GM12872 (cell line): ENCODE results near the gene ANXA6.

Experiments used
- CTCF ChIP-seq: IDR thresholded peaks from 3 replicates; pipeline ENCODE4 v1.5.1; 2011; ENCODE audit warnings: low read depth, mild to moderate bottlenecking, low read length, moderate library complexity; ENCODE audit not compliant: insufficient read depth

Gene ANXA6

DNA sequence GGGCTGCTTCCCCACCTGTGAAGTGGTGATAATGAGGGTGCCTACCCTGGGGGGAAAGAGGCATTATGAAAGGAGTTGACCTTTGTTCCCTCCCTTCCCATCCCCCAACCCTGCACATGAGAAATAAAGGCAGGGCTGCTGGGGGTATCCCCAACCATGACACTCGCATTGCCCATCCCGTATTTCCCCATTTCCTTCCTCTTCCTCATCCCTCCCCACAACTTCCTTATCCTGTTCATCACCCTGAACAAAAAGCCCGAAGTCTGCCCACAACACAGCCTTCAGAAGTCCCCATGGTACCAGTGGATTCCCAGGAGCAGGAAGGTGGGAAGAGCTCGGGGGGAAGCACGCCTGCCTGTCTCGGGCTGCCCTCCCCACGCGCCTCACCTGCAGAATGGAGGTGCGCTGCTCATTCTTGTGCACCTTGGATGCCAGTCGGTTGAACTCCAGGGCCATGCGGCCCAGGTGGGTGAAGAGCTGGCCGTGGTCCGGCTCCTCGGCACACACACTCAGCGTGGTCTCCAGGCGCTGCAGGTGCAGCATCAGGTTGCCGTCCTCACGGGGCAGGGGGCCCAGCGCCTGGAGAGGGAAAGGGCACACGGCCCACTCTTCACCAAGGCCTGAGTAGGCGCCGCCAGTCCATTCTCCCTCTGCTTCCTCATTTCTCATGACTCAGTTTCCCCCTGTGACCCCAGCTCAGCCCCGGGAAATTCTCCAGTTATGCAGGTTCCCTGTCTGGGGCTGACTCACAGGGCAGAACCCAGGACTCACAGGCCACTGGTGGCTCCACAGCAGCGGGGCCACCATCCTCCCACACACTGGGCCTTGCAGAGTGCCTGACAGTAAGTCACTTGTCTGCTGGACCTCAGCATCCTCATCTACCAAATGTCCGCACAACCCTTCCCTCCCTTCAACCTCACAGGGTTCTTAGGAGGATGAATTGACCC, 100.9 kb downstream of the ANXA6 start:
- TF ChIP-seq CTCF: no peak

DNA sequence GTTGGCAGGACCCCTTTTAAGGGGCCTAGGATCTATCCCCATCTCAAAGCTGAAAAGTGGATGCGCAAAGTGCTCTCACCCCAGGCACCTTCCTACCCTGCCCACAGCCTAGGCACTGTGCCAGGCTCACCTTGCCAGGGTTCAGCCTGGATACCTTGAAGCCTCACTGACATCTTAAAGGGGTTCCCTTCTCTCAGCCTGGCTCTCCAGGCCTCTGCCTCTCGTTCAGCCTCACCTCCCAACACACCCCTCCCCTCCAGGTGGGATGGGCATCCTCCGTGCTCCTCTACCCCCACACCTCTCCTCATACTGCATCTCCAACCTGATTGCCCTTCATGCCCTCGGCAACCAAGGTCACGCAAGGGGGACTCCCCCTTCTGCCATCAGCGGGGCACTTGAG, 102.2 kb downstream of the ANXA6 start:
- TF ChIP-seq CTCF: no peak

GRCh38 chr5:151054709-151055108, 102.9 kb downstream of the ANXA6 start:
- TF ChIP-seq CTCF: no peak

- TF ChIP-seq CTCF: no peak
These were observed 103.7 kb downstream of the ANXA6 start for GRCh38 chr5:151053796-151054462.

- TF ChIP-seq CTCF: no peak
These were observed 104.7 kb downstream of the ANXA6 start for GRCh38 chr5:151052836-151053235.

- no peak for TF ChIP-seq CTCF
These were observed 105.5 kb downstream of the ANXA6 start for GRCh38 chr5:151051931-151052608.
